OCI-LY7 (cell line): ENCODE data around the gene COL16A1.

ENCODE experiments used
- CTCF ChIP-seq: fragments of 200-600 bp; sonication (generic); conservative IDR thresholded peaks from 2 replicates; pipeline ENCODE4 v1.5.1; 2014; ENCODE audit warnings: mild to moderate bottlenecking, antibody characterized with exemption, low read length, moderate library complexity, mixed read lengths
- EZH2phosphoT487 ChIP-seq: fragments of 200-600 bp; sonication (generic); IDR thresholded peaks from 2 replicates; pipeline ENCODE4 v1.6.1; 2018; ENCODE audit warnings: low read depth, borderline replicate concordance, mild to moderate bottlenecking, mixed run types, antibody characterized with exemption, low read length, moderate library complexity, mixed read lengths

GRCh38 chr1:31633117-31633516, 70.7 kb downstream of the COL16A1 start:
- TF ChIP-seq CTCF (peak; percentile 77), EZH2phosphoT487 (no peak)
